ENCODE data around the gene SDCBP2. TPM values are rescaled to one million over a fixed set of nuclear protein-coding genes. Genes with fewer than 3 reads are reported as not detected.
A peak's percentile ranks its signal among the peaks of the same experiment; 100 is the strongest.

The SDCBP2 gene
- total RNA-seq, 1 donor from 2014 or later = 4.6 TPM

DNA sequence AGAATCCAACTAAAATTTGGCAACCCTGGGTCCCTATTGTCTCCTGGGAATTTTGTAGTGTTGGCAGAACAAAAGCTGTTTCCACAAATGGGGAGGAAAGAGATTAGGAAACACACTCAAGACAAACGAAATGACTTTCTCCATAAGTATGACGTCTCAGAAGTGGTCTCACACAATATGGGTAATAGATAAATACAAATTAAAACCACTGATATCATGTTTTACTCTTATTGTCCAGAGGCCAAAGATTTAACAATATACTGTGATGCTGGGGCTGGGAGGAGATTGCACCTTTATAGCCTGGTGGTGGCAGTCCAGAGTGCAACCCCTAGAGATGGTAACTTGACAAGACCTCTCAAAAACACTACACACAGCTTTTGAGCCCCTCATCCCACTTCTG is 45.3 kb upstream of the SDCBP2 start:
- TF ChIP-seq, protein P1, sequence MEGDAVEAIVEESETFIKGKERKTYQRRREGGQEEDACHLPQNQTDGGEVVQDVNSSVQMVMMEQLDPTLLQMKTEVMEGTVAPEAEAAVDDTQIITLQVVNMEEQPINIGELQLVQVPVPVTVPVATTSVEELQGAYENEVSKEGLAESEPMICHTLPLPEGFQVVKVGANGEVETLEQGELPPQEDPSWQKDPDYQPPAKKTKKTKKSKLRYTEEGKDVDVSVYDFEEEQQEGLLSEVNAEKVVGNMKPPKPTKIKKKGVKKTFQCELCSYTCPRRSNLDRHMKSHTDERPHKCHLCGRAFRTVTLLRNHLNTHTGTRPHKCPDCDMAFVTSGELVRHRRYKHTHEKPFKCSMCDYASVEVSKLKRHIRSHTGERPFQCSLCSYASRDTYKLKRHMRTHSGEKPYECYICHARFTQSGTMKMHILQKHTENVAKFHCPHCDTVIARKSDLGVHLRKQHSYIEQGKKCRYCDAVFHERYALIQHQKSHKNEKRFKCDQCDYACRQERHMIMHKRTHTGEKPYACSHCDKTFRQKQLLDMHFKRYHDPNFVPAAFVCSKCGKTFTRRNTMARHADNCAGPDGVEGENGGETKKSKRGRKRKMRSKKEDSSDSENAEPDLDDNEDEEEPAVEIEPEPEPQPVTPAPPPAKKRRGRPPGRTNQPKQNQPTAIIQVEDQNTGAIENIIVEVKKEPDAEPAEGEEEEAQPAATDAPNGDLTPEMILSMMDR (IDR thresholded peaks at IDR 0.05; ENCODE audit: insufficient read depth, low read depth, low read length) = no peak
- TF ChIP-seq EZH2 (IDR thresholded peaks at IDR 0.05; ENCODE audit: insufficient read depth, low read length) = no peak
- Histone ChIP-seq H3K4me1 (ENCODE audit: insufficient read depth, low read length) (peaks cover 35% of the 10 kb centered on the region), H3K36me3 (ENCODE audit: insufficient read depth, low read length) (peaks cover 40% of the 10 kb centered on the region), H3K79me2 (ENCODE audit: insufficient read depth, low read length) (peaks cover 78% of the 10 kb centered on the region), H3K9ac (ENCODE audit: low read length) (no peak overlapping the region), H2AFZ (ENCODE audit: low read depth, low read length) (no peak overlapping the region), H4K20me1 (ENCODE audit: insufficient read depth, low read length) (peaks cover 87% of the 10 kb centered on the region), H3K27ac (ENCODE audit: low read depth, low read length) (no peak overlapping the region), H3K27me3 (ENCODE audit: insufficient read depth, low read length) (no peaks in the 10 kb centered on the region), H3K9me3 (ENCODE audit: insufficient read depth, low read depth, low read length) (no peaks in the 10 kb centered on the region), H3K4me3 (ENCODE audit: insufficient read depth, low read depth, low read length) (no peak overlapping the region), H3K4me2 (ENCODE audit: low read length) (no peak overlapping the region)
- H3K27me3 Mint-ChIP-seq (ENCODE audit: low read depth, unreplicated experiment) = no peaks in the 10 kb centered on the region
- FAIRE-seq (no peak), DNase-seq (ENCODE audit: low read depth) (no peak)
- H3K9me3 Mint-ChIP-seq (ENCODE audit: unreplicated experiment) = no peaks in the 10 kb centered on the region
- H3K36me3 Mint-ChIP-seq (ENCODE audit: low read depth, unreplicated experiment) = peaks cover 7% of the 10 kb centered on the region
- H3K4me1 Mint-ChIP-seq (ENCODE audit: low read depth, unreplicated experiment) = peaks cover 70% of the 10 kb centered on the region
- H3K27ac Mint-ChIP-seq (ENCODE audit: unreplicated experiment) = no peak overlapping the region
- H3K4me3 Mint-ChIP-seq (ENCODE audit: unreplicated experiment) = no peak overlapping the region

DNA sequence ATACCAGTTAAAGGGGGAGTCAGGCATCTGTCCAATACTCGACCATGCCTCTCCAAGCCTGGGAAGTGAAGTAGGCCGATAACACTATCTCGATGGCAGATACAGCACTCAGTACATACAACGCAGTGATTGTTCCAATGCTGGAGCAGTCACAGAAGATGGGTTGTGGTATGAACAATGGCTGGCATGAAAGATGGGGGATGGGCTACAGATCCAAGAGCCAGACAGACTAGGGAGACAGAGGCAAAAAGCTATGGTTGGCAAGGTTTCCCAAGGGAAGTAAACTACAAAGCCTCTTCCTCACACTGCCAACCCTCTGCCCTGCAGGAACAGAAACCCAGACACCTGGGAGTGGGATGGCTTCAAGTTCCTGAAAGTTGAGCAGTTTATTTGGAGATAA is 44.7 kb upstream of the SDCBP2 start:
- Histone ChIP-seq H3K79me2 (ENCODE audit: insufficient read depth, low read length) (peaks cover 74% of the 10 kb centered on the region), H3K4me3 (ENCODE audit: insufficient read depth, low read depth, low read length) (no peak overlapping the region), H2AFZ (ENCODE audit: low read depth, low read length) (no peak overlapping the region), H3K4me2 (ENCODE audit: low read length) (no peak overlapping the region), H3K9me3 (ENCODE audit: insufficient read depth, low read depth, low read length) (no peaks in the 10 kb centered on the region), H3K27ac (ENCODE audit: low read depth, low read length) (no peak overlapping the region), H4K20me1 (ENCODE audit: insufficient read depth, low read length) (peaks cover 86% of the 10 kb centered on the region), H3K36me3 (ENCODE audit: insufficient read depth, low read length) (peaks cover 40% of the 10 kb centered on the region), H3K9ac (ENCODE audit: low read length) (no peak overlapping the region), H3K4me1 (ENCODE audit: insufficient read depth, low read length) (peaks cover 38% of the 10 kb centered on the region), H3K27me3 (ENCODE audit: insufficient read depth, low read length) (no peaks in the 10 kb centered on the region)
- Mint-ChIP-seq H3K9me3 (ENCODE audit: unreplicated experiment) (no peaks in the 10 kb centered on the region), H3K4me1 (ENCODE audit: low read depth, unreplicated experiment) (peaks cover 75% of the 10 kb centered on the region), H3K36me3 (ENCODE audit: low read depth, unreplicated experiment) (peaks cover 7% of the 10 kb centered on the region), H3K27me3 (ENCODE audit: low read depth, unreplicated experiment) (no peaks in the 10 kb centered on the region), H3K27ac (ENCODE audit: unreplicated experiment) (peak overlapping the region; percentile 64), H3K4me3 (ENCODE audit: unreplicated experiment) (no peak overlapping the region)
- DNase-seq (ENCODE audit: low read depth) (no peak), FAIRE-seq (no peak)
- no peak for TF ChIP-seq EZH2 (IDR thresholded peaks at IDR 0.05; ENCODE audit: insufficient read depth, low read length)
- TF ChIP-seq, protein P1 (IDR thresholded peaks at IDR 0.05; ENCODE audit: insufficient read depth, low read depth, low read length) = no peak

DNA sequence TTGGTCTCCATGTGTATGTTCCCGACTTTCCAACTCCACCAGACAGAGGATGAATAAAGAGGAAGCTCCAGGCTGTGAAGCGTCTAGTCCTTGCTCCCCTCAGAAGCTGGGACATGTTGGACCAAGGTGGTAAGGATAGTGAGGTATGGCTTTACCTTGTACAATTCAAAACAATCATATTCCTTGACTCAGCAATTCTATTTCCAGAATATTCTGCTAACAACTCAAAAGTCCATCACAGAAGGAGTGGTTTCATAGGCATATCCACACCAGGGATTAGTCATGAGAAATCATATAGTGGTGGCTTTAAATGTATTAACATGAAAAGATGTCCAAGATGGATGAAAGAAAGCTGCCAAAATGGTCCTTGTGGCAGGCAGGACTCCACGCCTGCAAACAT is 44.1 kb upstream of the SDCBP2 start:
- Mint-ChIP-seq H3K27me3 (ENCODE audit: low read depth, unreplicated experiment) (no peaks in the 10 kb centered on the region), H3K36me3 (ENCODE audit: low read depth, unreplicated experiment) (peaks cover 9% of the 10 kb centered on the region), H3K27ac (ENCODE audit: unreplicated experiment) (no peak overlapping the region), H3K4me1 (ENCODE audit: low read depth, unreplicated experiment) (peaks cover 75% of the 10 kb centered on the region), H3K9me3 (ENCODE audit: unreplicated experiment) (no peaks in the 10 kb centered on the region), H3K4me3 (ENCODE audit: unreplicated experiment) (no peak overlapping the region)
- Histone ChIP-seq H3K27me3 (ENCODE audit: insufficient read depth, low read length) (no peaks in the 10 kb centered on the region), H3K4me2 (ENCODE audit: low read length) (no peak overlapping the region), H2AFZ (ENCODE audit: low read depth, low read length) (no peak overlapping the region), H3K79me2 (ENCODE audit: insufficient read depth, low read length) (peaks cover 73% of the 10 kb centered on the region), H3K4me1 (ENCODE audit: insufficient read depth, low read length) (peaks cover 38% of the 10 kb centered on the region), H3K36me3 (ENCODE audit: insufficient read depth, low read length) (peaks cover 40% of the 10 kb centered on the region), H3K9me3 (ENCODE audit: insufficient read depth, low read depth, low read length) (no peaks in the 10 kb centered on the region), H4K20me1 (ENCODE audit: insufficient read depth, low read length) (peaks cover 86% of the 10 kb centered on the region), H3K9ac (ENCODE audit: low read length) (no peak overlapping the region), H3K4me3 (ENCODE audit: insufficient read depth, low read depth, low read length) (no peak overlapping the region), H3K27ac (ENCODE audit: low read depth, low read length) (no peak overlapping the region)
- DNase-seq (ENCODE audit: low read depth) = no peak
- TF ChIP-seq EZH2 (IDR thresholded peaks at IDR 0.05; ENCODE audit: insufficient read depth, low read length) = no peak
- TF ChIP-seq, protein P1 (IDR thresholded peaks at IDR 0.05; ENCODE audit: insufficient read depth, low read depth, low read length) = no peak
- no peak for FAIRE-seq

All from astrocyte (in vitro differentiated cells and primary cell).